Nephron progenitor cell (in vitro differentiated cells): ENCODE results near the gene OR8B8.

Source experiments
- DNase-seq: peaks from one replicate; pipeline ENCODE4 v3.0.0; 2021
- H3K27ac Mint-ChIP-seq: 2 replicates; pipeline ENCODE4 v1.8.0; 2021; ENCODE audit warnings: mild to moderate bottlenecking, moderate library complexity, mixed read lengths
- H3K27me3 Mint-ChIP-seq: 2 replicates; pipeline ENCODE4 v1.8.0; 2021; ENCODE audit warnings: mild to moderate bottlenecking, low read depth, mixed read lengths; ENCODE audit not compliant: poor library complexity
- H3K36me3 Mint-ChIP-seq: 2 replicates; pipeline ENCODE4 v1.8.0; 2021; ENCODE audit warnings: low read depth, mixed read lengths
- H3K4me1 Mint-ChIP-seq: 2 replicates; pipeline ENCODE4 v1.8.0; 2021; ENCODE audit warnings: mixed read lengths
- H3K4me3 Mint-ChIP-seq: 2 replicates; pipeline ENCODE4 v1.8.0; 2021; ENCODE audit warnings: mild to moderate bottlenecking, moderate library complexity, mixed read lengths
- H3K9me3 Mint-ChIP-seq: 2 replicates; pipeline ENCODE4 v1.8.0; 2021; ENCODE audit warnings: mild to moderate bottlenecking, moderate library complexity, mixed read lengths
- TF ChIP-seq, protein P1 (sequence below): fragments of 200-600 bp; sonication (generic); IDR thresholded peaks from 2 replicates; pipeline ENCODE4 v1.5.0; 2021; ENCODE audit warnings: antibody characterized with exemption

Gene OR8B8

DNA sequence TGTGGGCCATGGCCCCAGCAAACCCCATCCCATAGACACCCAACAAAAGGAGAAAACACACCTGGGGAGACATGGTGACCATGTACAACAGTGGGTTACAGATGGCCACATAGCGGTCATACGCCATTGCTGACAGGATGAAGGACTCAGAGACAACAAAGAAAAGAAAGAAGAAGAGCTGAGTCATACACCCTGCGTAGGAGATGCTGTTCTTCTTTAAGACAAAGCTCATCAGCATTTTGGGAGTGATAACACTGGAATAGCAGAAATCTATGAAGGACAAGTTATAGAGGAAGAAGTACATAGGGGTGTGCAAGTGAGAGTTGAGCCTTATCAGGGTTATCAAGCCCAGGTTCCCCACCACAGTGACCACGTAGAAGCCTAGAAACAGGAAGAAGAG, 4.9 kb downstream of the OR8B8 start:
- Mint-ChIP-seq H3K9me3 (peaks cover 4% of the 10 kb centered on the region), H3K27ac (no peak overlapping the region), H3K4me1 (no peaks in the 10 kb centered on the region), H3K4me3 (no peak overlapping the region), H3K36me3 (no peaks in the 10 kb centered on the region), H3K27me3 (no peaks in the 10 kb centered on the region)
- DNase-seq, result no peak
- TF ChIP-seq, protein P1, sequence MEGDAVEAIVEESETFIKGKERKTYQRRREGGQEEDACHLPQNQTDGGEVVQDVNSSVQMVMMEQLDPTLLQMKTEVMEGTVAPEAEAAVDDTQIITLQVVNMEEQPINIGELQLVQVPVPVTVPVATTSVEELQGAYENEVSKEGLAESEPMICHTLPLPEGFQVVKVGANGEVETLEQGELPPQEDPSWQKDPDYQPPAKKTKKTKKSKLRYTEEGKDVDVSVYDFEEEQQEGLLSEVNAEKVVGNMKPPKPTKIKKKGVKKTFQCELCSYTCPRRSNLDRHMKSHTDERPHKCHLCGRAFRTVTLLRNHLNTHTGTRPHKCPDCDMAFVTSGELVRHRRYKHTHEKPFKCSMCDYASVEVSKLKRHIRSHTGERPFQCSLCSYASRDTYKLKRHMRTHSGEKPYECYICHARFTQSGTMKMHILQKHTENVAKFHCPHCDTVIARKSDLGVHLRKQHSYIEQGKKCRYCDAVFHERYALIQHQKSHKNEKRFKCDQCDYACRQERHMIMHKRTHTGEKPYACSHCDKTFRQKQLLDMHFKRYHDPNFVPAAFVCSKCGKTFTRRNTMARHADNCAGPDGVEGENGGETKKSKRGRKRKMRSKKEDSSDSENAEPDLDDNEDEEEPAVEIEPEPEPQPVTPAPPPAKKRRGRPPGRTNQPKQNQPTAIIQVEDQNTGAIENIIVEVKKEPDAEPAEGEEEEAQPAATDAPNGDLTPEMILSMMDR, result no peak

DNA sequence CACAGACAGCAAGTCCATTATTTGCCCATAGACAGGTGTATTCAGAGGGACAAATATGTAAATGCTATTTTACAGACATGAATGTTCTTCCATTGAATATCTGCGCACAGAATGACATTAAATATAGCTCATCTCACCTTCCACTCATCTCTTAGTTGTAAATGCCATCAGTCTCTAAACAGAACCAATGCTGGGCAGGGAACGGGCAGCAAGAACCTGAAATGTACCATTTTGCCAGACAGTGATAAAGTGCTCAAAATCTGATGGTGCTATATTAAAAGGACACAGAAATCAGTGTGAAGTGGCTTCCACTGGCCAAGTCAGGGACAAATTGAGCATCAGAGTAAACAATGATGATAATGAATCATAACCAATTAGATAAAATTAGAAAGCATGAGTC, 10.8 kb downstream of the OR8B8 start:
- peaks cover 15% of the 10 kb centered on the region for H3K9me3 Mint-ChIP-seq
- no peaks in the 10 kb centered on the region for H3K36me3 Mint-ChIP-seq
- TF ChIP-seq, protein P1, result no peak
- DNase-seq, result no peak
- H3K4me3 Mint-ChIP-seq, result no peak overlapping the region
- H3K4me1 Mint-ChIP-seq, result no peaks in the 10 kb centered on the region
- H3K27ac Mint-ChIP-seq, result no peak overlapping the region
- H3K27me3 Mint-ChIP-seq, result no peaks in the 10 kb centered on the region

DNA sequence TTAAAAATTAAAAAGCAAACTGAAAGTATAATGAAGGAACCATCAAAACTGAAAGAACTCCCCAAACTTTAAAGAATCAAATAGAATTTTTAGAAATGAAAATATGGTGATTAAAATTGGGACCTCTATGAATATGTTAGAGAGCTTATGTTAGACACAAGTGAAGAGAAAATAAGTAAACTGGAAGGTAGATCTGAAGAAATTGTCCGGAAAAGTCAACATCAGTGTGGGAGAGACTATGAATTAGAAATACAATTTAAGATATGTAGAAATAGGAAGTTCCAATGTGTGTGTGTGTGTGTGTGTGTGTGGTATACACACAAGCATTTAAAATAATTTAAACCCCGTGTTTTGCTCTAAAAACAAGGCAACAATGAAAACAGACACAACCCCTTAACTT, 15.9 kb downstream of the OR8B8 start:
- Mint-ChIP-seq H3K27me3 (peaks cover 15% of the 10 kb centered on the region), H3K27ac (no peak overlapping the region), H3K36me3 (peaks cover 9% of the 10 kb centered on the region), H3K4me3 (no peak overlapping the region), H3K9me3 (peaks cover 28% of the 10 kb centered on the region), H3K4me1 (no peaks in the 10 kb centered on the region)
- TF ChIP-seq, protein P1, result no peak
- DNase-seq, result no peak

DNA sequence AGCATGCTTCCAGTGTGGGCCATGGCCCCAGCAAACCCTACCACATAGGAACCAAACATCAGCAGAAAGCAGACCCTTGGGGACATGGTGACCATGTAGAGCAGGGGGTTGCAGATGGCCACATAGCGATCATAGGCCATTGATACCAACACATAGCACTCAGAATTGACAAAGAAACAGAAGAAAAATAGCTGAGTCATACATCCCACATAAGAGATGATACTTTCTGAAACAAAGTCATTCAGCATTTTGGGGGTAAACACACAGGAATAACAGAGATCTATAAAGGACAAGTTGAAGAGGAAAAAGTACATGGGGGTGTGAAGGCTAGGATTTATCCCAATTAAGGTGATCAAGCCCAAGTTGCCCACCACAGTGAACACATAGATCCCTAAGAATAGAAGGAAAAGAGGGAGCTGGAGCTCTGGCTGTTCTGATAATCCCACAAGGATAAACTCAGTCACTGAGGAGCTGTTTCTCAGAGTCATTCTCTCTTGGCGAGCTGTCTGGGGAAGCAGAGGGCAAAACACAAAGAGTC, 21.0 kb downstream of the OR8B8 start, which contains the start of gene OR8B4:
Gene OR8B4 (minus strand): TSS at position 488 of the 538 bp plus-strand sequence. CDS start 0 bp downstream, at position 488.
- peaks cover 15% of the 10 kb centered on the region for H3K27me3 Mint-ChIP-seq
- DNase-seq, result no peak
- H3K4me3 Mint-ChIP-seq, result no peak within 1 kb of the TSS
- peaks cover 14% of the 10 kb centered on the region for H3K9me3 Mint-ChIP-seq
- peaks cover 9% of the 10 kb centered on the region for H3K36me3 Mint-ChIP-seq
- H3K4me1 Mint-ChIP-seq, result no peaks in the 10 kb centered on the region
- TF ChIP-seq, protein P1, result no peak
- H3K27ac Mint-ChIP-seq, result no peak within 1 kb of the TSS

DNA sequence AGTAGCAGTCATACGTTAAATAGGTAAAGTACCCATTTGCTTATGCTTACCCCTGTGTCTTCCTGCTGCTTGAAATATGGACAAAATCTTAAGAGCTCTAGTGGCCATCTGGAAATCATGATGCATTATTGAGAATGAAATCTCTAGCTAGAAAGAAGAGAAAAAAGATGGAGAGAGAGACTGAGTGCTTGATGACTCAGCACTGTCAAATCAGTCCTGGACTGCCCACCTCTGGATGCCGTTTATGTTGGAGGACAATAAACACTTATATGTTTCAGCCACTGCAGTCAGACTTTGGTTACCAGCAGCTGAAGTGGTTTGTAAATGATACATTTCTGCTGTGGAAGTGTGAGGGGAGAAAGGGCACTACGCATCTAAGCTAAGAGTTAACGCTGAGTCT, 24.5 kb downstream of the OR8B8 start:
- peaks cover 8% of the 10 kb centered on the region for H3K27me3 Mint-ChIP-seq
- DNase-seq, result no peak
- no peaks in the 10 kb centered on the region for H3K4me1 Mint-ChIP-seq
- TF ChIP-seq, protein P1, result no peak
- H3K36me3 Mint-ChIP-seq, result no peaks in the 10 kb centered on the region
- H3K27ac Mint-ChIP-seq, result no peak overlapping the region
- no peak overlapping the region for H3K4me3 Mint-ChIP-seq
- no peaks in the 10 kb centered on the region for H3K9me3 Mint-ChIP-seq

DNA sequence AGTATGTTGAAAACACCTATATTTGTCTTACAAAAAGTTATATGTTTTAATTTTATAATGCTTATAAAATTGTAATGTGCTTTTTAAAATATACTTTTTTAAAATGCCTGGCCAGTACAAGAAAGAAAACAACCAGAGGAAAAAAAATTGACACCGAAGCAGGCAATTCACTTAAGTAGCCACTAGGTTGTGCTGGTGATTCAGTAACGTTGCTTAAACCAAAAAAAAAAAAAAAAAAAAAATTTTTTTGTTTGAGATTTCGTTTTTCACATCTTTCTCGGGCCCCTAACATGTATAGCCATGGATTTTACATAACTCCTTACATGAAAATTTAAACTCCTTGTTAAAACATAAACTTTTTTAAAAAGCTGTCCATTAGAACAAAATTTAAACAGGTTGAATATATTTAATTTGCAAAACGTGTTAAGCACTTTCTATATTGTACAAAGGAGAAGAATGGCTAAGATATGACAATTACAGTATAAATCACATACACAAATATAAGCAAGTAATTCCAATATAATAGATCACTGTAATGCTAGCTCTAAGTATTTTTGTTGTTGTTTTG, 30.1 kb downstream of the OR8B8 start:
- peaks cover 27% of the 10 kb centered on the region for H3K27me3 Mint-ChIP-seq
- no peaks in the 10 kb centered on the region for H3K36me3 Mint-ChIP-seq
- H3K4me3 Mint-ChIP-seq, result no peak overlapping the region
- H3K4me1 Mint-ChIP-seq, result no peaks in the 10 kb centered on the region
- no peak overlapping the region for H3K27ac Mint-ChIP-seq
- no peaks in the 10 kb centered on the region for H3K9me3 Mint-ChIP-seq
- TF ChIP-seq, protein P1, result peak; percentile 74
- no peak for DNase-seq
